Measurements from ENCODE around the gene SMIM36.
"Not testable (repeated sequence)": the region's sequence is repeated elsewhere in the genome, so short reads cannot be mapped to it uniquely, and the experiment has no call there.

Gene SMIM36

GRCh38 chr17:55510986-55511721 lies at the start of gene SMIM36:
Gene SMIM36 (minus strand): TSS chr17:55511452.
- no peak for DNase-seq

- no peak for DNase-seq
Observed at GRCh38 chr17:55555772-55556171, 44.5 kb upstream of the SMIM36 start.

GRCh38 chr17:55549140-55549539 lies 37.9 kb upstream of the SMIM36 start:
- DNase-seq, result no peak

- DNase-seq, result no peak
Observed at GRCh38 chr17:55546991-55547664, 35.9 kb upstream of the SMIM36 start.

GRCh38 chr17:55546481-55546880 lies 35.2 kb upstream of the SMIM36 start:
- DNase-seq, result no peak

- no peak for DNase-seq
Observed at GRCh38 chr17:55545806-55546205, 34.6 kb upstream of the SMIM36 start.

GRCh38 chr17:55543709-55544108 lies 32.5 kb upstream of the SMIM36 start:
- DNase-seq, result no peak

- DNase-seq, result no peak
Observed at GRCh38 chr17:55540414-55541091, 29.3 kb upstream of the SMIM36 start.

- no peak for DNase-seq
Observed at GRCh38 chr17:55536205-55536604, 25.0 kb upstream of the SMIM36 start.

- DNase-seq, result no peak
Observed at GRCh38 chr17:55533608-55534007, 22.4 kb upstream of the SMIM36 start.

- no peak for DNase-seq
Observed at GRCh38 chr17:55532670-55533069, 21.4 kb upstream of the SMIM36 start.

GRCh38 chr17:55531053-55531728 lies 19.9 kb upstream of the SMIM36 start:
- no peak for DNase-seq

- DNase-seq, result no peak
Observed at GRCh38 chr17:55530064-55530463, 18.8 kb upstream of the SMIM36 start.

GRCh38 chr17:55527540-55528118 lies 16.4 kb upstream of the SMIM36 start:
- DNase-seq, result no peak

GRCh38 chr17:55524440-55525220 lies 13.4 kb upstream of the SMIM36 start:
- no peak for DNase-seq

- DNase-seq, result not testable (repeated sequence)
Observed at GRCh38 chr17:55523032-55523431, 11.8 kb upstream of the SMIM36 start.

- DNase-seq, result no peak
Observed at GRCh38 chr17:55521186-55521585, 9.9 kb upstream of the SMIM36 start.

GRCh38 chr17:55520402-55520801 lies 9.2 kb upstream of the SMIM36 start:
- DNase-seq, result no peak

- no peak for DNase-seq
Observed at GRCh38 chr17:55518510-55518909, 7.3 kb upstream of the SMIM36 start.

- DNase-seq, result peak; percentile 88
Observed at GRCh38 chr17:55513885-55514590, 2.8 kb upstream of the SMIM36 start.

- DNase-seq, result not testable (repeated sequence)
Observed at GRCh38 chr17:55507669-55508068, 3.6 kb downstream of the SMIM36 start.

Measured in activated effector memory CD4-positive, alpha-beta T cell treated with anti-CD3 and anti-CD28 coated beads, Interleukin-2, amount 50 U/mL, for 16 hours (primary cell).